ENCODE data around the gene ANO9. TPM values are rescaled to one million over a fixed set of nuclear protein-coding genes. Genes with fewer than 3 reads are reported as not detected.
"Not testable (repeated sequence)": the region's sequence is repeated elsewhere in the genome, so short reads cannot be mapped to it uniquely, and the experiment has no call there.

ANO9 gene
- total RNA-seq, 1 donor from 2014 or later: 74.5 TPM

DNA sequence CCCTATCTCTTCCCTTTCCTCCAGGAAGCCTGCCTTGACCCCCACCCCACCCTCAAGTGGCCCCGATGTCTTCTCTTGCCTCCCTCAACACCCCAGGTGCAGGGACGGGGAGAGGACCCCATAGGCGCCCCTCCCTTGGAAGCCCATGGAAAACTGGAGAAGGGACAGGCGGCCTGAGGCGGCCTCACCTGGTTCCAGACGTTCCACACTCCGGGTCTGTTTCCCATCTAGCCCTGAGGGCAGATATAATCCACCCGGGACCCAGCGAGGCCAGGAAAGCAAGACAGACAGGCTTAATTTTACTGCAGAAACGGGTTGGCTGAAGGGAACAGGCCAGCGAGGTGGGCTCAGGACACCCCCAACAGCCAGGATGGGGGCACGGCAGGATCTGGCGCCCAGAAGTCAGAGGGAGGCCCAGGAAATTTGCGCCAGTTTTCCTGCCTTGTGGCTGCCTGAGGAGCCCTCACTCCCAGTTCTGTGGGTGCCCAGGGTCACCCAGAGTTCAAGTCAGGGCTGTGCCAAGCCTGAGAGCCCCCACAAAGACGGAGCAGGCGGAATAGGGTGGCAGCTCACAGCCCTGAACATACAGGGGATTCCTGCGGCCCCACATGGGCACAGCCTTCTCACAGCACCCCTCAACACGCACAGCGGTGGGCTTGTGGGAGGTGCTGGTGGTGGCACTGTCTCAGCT is 24.0 kb downstream of the ANO9 start:
- intact Hi-C loops (cut with micrococcal nuclease): no loop called here

- intact Hi-C loops (cut with micrococcal nuclease): no loop called here
These were observed 24.8 kb downstream of the ANO9 start for GRCh38 chr11:416757-417621.

GRCh38 chr11:416051-416756 is 25.6 kb downstream of the ANO9 start:
- intact Hi-C loops (cut with micrococcal nuclease): no loop called here

DNA sequence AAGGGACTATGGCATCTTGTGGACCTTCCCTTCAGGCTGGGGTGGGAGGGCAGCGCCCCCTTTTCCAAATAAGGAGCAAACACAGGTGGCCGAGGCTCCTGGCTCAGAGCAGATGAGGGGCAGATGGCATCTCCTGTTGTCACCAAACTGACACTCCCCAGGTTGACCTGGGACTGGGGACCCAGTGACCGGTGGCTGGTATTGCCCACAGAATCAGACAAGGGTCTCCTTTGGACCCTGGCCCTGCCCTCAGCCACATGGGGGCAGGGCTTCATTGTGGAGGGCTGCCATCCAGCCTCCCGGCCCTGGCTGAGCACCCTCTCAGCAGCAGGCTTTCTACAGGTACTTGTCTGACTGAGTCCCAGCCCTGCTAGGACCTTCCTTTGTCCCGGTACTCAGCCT is 26.2 kb downstream of the ANO9 start:
- intact Hi-C loops (cut with micrococcal nuclease): loop anchor here (1.0 to 2.0 kb wide), 4 partner anchors 33 to 209 kb away; partner anchors contain the start of genes BET1L, PSMD13, RIC8A and SIRT3

- intact Hi-C loops (cut with micrococcal nuclease): loop anchor here (2.0 kb wide), 2 partner anchors 178 to 208 kb away; partner anchors contain the start of genes BET1L, PSMD13, RIC8A and SIRT3
These were observed 27.4 kb downstream of the ANO9 start for GRCh38 chr11:414318-414857.

GRCh38 chr11:413120-414081 is 28.4 kb downstream of the ANO9 start:
- intact Hi-C loops (cut with micrococcal nuclease): loop anchor here (2.0 kb wide), 2 partner anchors 177 to 207 kb away; partner anchors contain the start of genes BET1L, PSMD13, RIC8A and SIRT3

DNA sequence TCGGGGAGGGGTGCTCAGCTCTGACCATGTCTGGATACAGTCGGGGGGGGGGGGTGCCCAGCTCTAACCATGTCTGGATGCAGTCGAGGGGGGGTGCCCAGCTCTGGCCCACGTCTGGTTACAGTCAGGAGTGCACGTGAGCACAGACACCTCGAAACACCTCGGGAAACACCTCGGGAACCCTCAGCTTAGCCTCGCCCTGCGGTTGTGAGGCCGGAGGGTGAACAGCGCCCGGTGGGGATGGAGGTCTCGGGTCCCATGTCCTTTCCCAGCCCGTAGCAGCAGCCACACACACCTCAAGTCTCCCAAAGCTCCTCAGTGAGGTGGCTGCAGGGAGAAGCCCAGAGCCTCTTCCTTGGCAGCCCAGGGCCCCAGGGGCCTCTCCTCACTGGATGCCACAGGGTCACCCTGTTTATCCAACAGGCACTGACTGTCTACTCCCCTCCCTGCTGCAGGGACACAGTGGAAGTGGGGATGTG is 29.1 kb downstream of the ANO9 start:
- intact Hi-C loops (cut with micrococcal nuclease): no loop called here

GRCh38 chr11:411520-411919 is 30.3 kb downstream of the ANO9 start:
- intact Hi-C loops (cut with micrococcal nuclease): not testable (repeated sequence)

- intact Hi-C loops (cut with micrococcal nuclease): not testable (repeated sequence)
These were observed 31.1 kb downstream of the ANO9 start for GRCh38 chr11:410711-411110.

GRCh38 chr11:409600-410483 is 32.0 kb downstream of the ANO9 start:
- intact Hi-C loops (cut with micrococcal nuclease): loop anchor here (5.0 kb wide), 1 partner anchor 53 kb away; no protein-coding TSS in a partner anchor

GRCh38 chr11:409008-409599 is 32.7 kb downstream of the ANO9 start:
- intact Hi-C loops (cut with micrococcal nuclease): loop anchor here (5.0 kb wide), 1 partner anchor 52 kb away; no protein-coding TSS in a partner anchor

GRCh38 chr11:408154-409007 is 33.4 kb downstream of the ANO9 start:
- intact Hi-C loops (cut with micrococcal nuclease): loop anchor here (5.0 kb wide), 1 partner anchor 51 kb away; no protein-coding TSS in a partner anchor

DNA sequence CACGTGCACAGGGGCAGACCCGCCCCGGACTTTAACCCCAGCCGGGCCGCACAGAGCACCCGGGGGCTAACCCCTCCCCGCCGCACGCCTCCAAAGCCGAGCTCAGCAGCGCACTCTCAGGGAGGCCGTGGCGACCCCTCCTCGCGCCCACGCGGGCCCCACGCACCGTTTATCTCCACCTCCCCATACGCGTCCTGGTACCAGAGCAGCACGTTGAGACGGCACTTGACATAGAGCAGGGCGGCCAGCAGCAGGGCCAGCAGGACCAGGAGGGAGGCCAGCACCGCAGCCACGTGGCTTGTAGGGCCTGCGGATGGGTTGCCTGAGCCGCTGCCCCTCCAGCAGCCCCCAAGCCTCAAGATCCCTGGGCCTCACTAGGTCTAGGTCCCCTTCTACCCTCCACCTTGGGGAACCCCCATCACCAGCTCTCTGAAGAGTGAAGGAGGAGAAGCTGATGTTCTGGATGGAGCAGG is 34.1 kb downstream of the ANO9 start:
- intact Hi-C loops (cut with micrococcal nuclease): loop anchor here (1.0 to 5.0 kb wide), 5 partner anchors 41 to 171 kb away; partner anchors contain the start of genes PSMD13, RNH1 and SIRT3

GRCh38 chr11:406796-407650 is 34.8 kb downstream of the ANO9 start:
- intact Hi-C loops (cut with micrococcal nuclease): loop anchor here (1.0 to 5.0 kb wide), 5 partner anchors 41 to 170 kb away; partner anchors contain the start of genes PSMD13, RNH1 and SIRT3

GRCh38 chr11:405954-406795 is 35.6 kb downstream of the ANO9 start:
- intact Hi-C loops (cut with micrococcal nuclease): loop anchor here (2.0 to 5.0 kb wide), 3 partner anchors 49 to 169 kb away; partner anchors contain the start of genes PSMD13, RNH1 and SIRT3
